ENCODE results near the gene ABCB8.

GRCh38 chr7:151016505-151016904 is 11.7 kb upstream of the ABCB8 start:
- TF ChIP-seq EZH2 (IDR thresholded peaks at IDR 0.05; ENCODE audit: insufficient read depth, poor library complexity, severe bottlenecking) (no peak), EZH2phosphoT487 (IDR thresholded peaks at IDR 0.05; ENCODE audit: insufficient read depth, low read depth) (no peak)
